ENCODE results near the gene CHODL. TPM values are rescaled to one million over a fixed set of nuclear protein-coding genes. Genes with fewer than 3 reads are reported as not detected.

Gene CHODL
- total RNA-seq, 1 experiment from 2014 or later: not detected

DNA sequence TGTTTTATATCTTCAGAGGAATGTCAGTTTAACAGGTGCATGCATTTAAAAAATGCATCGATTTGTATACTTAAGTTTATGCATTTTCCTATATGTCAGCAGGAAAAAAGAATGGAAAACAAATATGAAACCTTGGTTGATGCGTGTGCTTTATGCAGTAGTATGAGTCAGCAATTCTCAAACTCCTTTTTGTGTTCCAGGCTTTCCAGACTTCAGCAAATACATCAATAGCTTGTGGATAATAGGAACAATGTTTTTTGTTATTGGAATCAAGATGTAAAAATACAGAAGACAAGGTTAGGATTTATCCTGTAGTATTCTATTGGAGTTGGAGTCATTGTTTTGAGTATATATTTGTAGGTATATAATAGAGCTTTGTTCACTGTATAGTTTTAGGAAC lies 45.2 kb downstream of the CHODL start:
- DNase-seq (ENCODE audit: low spot score): no peak

- DNase-seq (ENCODE audit: low spot score): no peak
Observed at GRCh38 chr21:18294100-18294499, 49.5 kb downstream of the CHODL start.

DNA sequence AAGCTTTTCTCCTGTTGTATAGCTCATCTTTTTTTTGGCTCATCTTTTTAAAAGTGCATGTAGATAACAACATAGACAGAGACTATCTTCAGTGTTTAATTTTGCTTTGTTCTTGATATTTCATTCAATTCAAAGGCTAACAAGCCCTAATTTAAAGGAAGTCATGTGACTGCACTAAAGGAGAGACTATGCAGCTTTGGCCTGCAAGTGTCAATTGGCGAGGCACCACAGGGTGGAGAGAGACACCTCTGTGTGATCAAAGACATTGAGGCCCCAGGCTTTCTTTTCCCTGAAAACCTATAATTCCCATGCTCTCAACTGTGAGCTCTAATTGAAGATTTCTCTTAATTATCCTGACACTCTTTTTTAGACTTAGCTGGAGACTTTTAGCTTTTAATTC lies 53.6 kb downstream of the CHODL start:
- DNase-seq (ENCODE audit: low spot score): no peak

Other genes with a start within 250 kb of the CHODL start
- not detected in 2 replicates for gene TMPRSS15, start 159.0 kb downstream of the CHODL start, total RNA-seq (2014; rRNA removed; shearing (Covaris generic))